SK-N-SH (cell line): Measurements from ENCODE around the gene SAE1. TPM values are rescaled to one million over a fixed set of nuclear protein-coding genes. Genes with fewer than 3 reads are reported as not detected.

Experiments
- CTCF ChIA-PET: fragments of 300-600, 350-600 bp; formaldehyde crosslinking; extraction: SDS; loops from one replicate; lab custom pipeline; 2021; lab: Yijun Ruan, JAX
- POLR2A ChIA-PET: fragments of 350-600 bp; sonication (Branson Sonifier 250); formaldehyde crosslinking; extraction: SDS; loops from one replicate; lab custom pipeline; 2020; ENCODE audit warnings: antibody characterized with exemption, inconsistent platforms; lab: Yijun Ruan, JAX
- DNase-seq: peaks from one replicate; pipeline ENCODE4 v3.0.0; 2012
- H2AFZ ChIP-seq: fragments of 200-600 bp; sonication (generic); 2 replicates; pipeline ENCODE4 v1.8.1; 2016; ENCODE audit warnings: antibody characterized with exemption, mild to moderate bottlenecking, low read depth
- H3F3A ChIP-seq: fragments of 200-600 bp; sonication (generic); replicated peaks from 2 replicates; pipeline ENCODE3; 2016; ENCODE audit warnings: antibody characterized with exemption, mild to moderate bottlenecking; ENCODE audit not compliant: insufficient read depth
- H3K27ac ChIP-seq, 2 experiments: fragments of 200-500 bp in 1 of 2; fragments of 200-600 bp in 1 of 2; sonication (Bioruptor generic) in 1 of 2; sonication (generic), shearing (Covaris generic) in 1 of 2; 2 replicates each; pipeline versions ENCODE4 v1.5.1 to v1.6.1; 2014 to 2016; ENCODE audit warnings: low read depth in 2 of 2, inconsistent platforms in 1 of 2, low read length in 1 of 2, mild to moderate bottlenecking in 1 of 2, mixed read lengths in 1 of 2
- H3K27me3 ChIP-seq: fragments of 200-600 bp; sonication (generic), shearing (Covaris generic); 2 replicates; pipeline ENCODE4 v1.6.1; 2016; ENCODE audit warnings: mixed run types; ENCODE audit not compliant: insufficient read depth
- H3K36me3 ChIP-seq, 2 experiments: fragments of 200-500 bp in 1 of 2; fragments of 200-600 bp in 1 of 2; sonication (Bioruptor generic) in 1 of 2; sonication (generic) in 1 of 2; replicated peaks in 1 of 2; 2 replicates each; pipeline versions ENCODE3 to v1.5.1; 2014 to 2016; ENCODE audit warnings: low read length in 1 of 2, mild to moderate bottlenecking in 1 of 2; ENCODE audit not compliant: insufficient read depth in 2 of 2, control insufficient read depth in 1 of 2
- H3K4me1 ChIP-seq, 2 experiments: fragments of 200-500 bp in 1 of 2; fragments of 200-600 bp in 1 of 2; sonication (Bioruptor generic) in 1 of 2; sonication (generic), shearing (Covaris generic) in 1 of 2; 2 replicates each; pipeline versions ENCODE4 v1.5.1 to v1.6.1; 2014 to 2016; ENCODE audit warnings: low read depth in 1 of 2, low read length in 1 of 2, mixed run types in 1 of 2; ENCODE audit not compliant: insufficient read depth in 2 of 2, control insufficient read depth in 1 of 2
- H3K4me2 ChIP-seq: fragments of 200-600 bp; sonication (generic), shearing (Covaris generic); 2 replicates; pipeline ENCODE4 v1.6.1; 2017; ENCODE audit warnings: mixed run types
- H3K4me3 ChIP-seq, 2 experiments: fragments of 200-500 bp in 1 of 2; fragments of 200-600 bp in 1 of 2; sonication (Bioruptor generic) in 1 of 2; sonication (generic), shearing (Covaris generic) in 1 of 2; 2 replicates each; pipeline versions ENCODE4 v1.5.1 to v1.8.1; 2014 to 2016; ENCODE audit warnings: low read depth in 2 of 2, inconsistent platforms in 1 of 2, low read length in 1 of 2, mild to moderate bottlenecking in 1 of 2, mixed read lengths in 1 of 2, moderate library complexity in 1 of 2
- H3K79me2 ChIP-seq: fragments of 200-600 bp; sonication (generic); 2 replicates; pipeline ENCODE4 v1.8.1; 2017; ENCODE audit warnings: mild to moderate bottlenecking; ENCODE audit not compliant: insufficient read depth
- H3K9ac ChIP-seq: fragments of 200-600 bp; sonication (generic); 2 replicates; pipeline ENCODE4 v1.6.1; 2017; ENCODE audit warnings: mixed run types
- H3K9me2 ChIP-seq: fragments of 200-600 bp; sonication (generic); 2 replicates; pipeline ENCODE4 v1.6.1; 2017; ENCODE audit warnings: mixed run types
- H3K9me3 ChIP-seq: fragments of 200-600 bp; sonication (generic); 2 replicates; pipeline ENCODE4 v1.6.1; 2017; ENCODE audit warnings: mixed run types, mild to moderate bottlenecking, moderate library complexity
- H4K20me1 ChIP-seq: fragments of 200-600 bp; sonication (generic); 2 replicates; pipeline ENCODE4 v1.6.1; 2017; ENCODE audit warnings: mild to moderate bottlenecking, mixed run types; ENCODE audit not compliant: insufficient read depth
- CHD2 ChIP-seq: fragments of 150-350 bp; IDR thresholded peaks from 2 replicates; pipeline ENCODE4 v1.6.1; 2018; ENCODE audit warnings: low read length; ENCODE audit not compliant: partially characterized antibody
- EP300 ChIP-seq, 2 experiments: IDR thresholded peaks; 2 replicates each; pipeline versions ENCODE4 v1.4.0 to v1.6.1; 2012; ENCODE audit warnings: borderline replicate concordance in 1 of 2, low read depth in 1 of 2, low read length in 1 of 2
- EZH2phosphoT487 ChIP-seq: fragments of 200-600 bp; sonication (generic); IDR thresholded peaks from 2 replicates; pipeline ENCODE4 v1.6.1; 2017; ENCODE audit warnings: low read depth, mixed run types, mild to moderate bottlenecking, antibody characterized with exemption, moderate library complexity, borderline replicate concordance
- FOSL2 ChIP-seq: IDR thresholded peaks from 2 replicates; pipeline ENCODE4 v1.4.0; 2012; ENCODE audit warnings: low read depth, mild to moderate bottlenecking, moderate library complexity, borderline replicate concordance
- FOXJ3 ChIP-seq: sonication (generic); formaldehyde crosslinking; IDR thresholded peaks from 2 replicates; pipeline ENCODE4 v1.5.1; 2020; ENCODE audit warnings: mild to moderate bottlenecking, missing genetic modification reagents
- FOXM1 ChIP-seq: IDR thresholded peaks from 2 replicates; pipeline ENCODE4 v1.4.0; 2012; ENCODE audit warnings: low read depth, mild to moderate bottlenecking
- NFIC ChIP-seq: IDR thresholded peaks from 2 replicates; pipeline ENCODE4 v1.4.0; 2012; ENCODE audit warnings: borderline replicate concordance
- NRF1 ChIP-seq: IDR thresholded peaks from 2 replicates; pipeline ENCODE4 v1.6.1; 2012; ENCODE audit warnings: low read depth, mild to moderate bottlenecking, low read length
- PBX3 ChIP-seq: IDR thresholded peaks from 2 replicates; pipeline ENCODE4; 2012
- POLR2AphosphoS5 ChIP-seq: IDR thresholded peaks from 2 replicates; pipeline ENCODE4 v1.6.1; 2012; ENCODE audit warnings: low read depth, low read length
- RAD21 ChIP-seq: IDR thresholded peaks from 2 replicates; pipeline ENCODE4 v1.6.1; 2012; ENCODE audit warnings: mild to moderate bottlenecking, low read length
- RFX5 ChIP-seq: IDR thresholded peaks from 2 replicates; pipeline ENCODE4 v1.6.1; 2012; ENCODE audit warnings: mild to moderate bottlenecking, improper control_type of control experiment, low read length
- RXRA ChIP-seq: IDR thresholded peaks from 2 replicates; pipeline ENCODE4 v1.4.0; 2012; ENCODE audit warnings: low read depth, mild to moderate bottlenecking, borderline replicate concordance
- SMC3 ChIP-seq: IDR thresholded peaks from 2 replicates; pipeline ENCODE4 v1.6.1; 2012; ENCODE audit warnings: low read depth, low read length, improper control_type of control experiment
- TCF12 ChIP-seq: IDR thresholded peaks from 2 replicates; pipeline ENCODE4 v1.4.0; 2012
- USF2 ChIP-seq: fragments of 150-350 bp; IDR thresholded peaks from 2 replicates; pipeline ENCODE4 v1.6.1; 2017; ENCODE audit warnings: antibody characterized with exemption, low read length, low read depth, borderline replicate concordance
- YY1 ChIP-seq: IDR thresholded peaks from 2 replicates; pipeline ENCODE4 v1.4.0; 2012; ENCODE audit warnings: low read depth, mild to moderate bottlenecking
- ZBTB33 ChIP-seq: IDR thresholded peaks from 2 replicates; pipeline ENCODE4 v1.4.0; 2012; ENCODE audit warnings: low read depth, borderline replicate concordance
- WGBS: methylation state at CpG from one replicate; pipeline ENCODE4 v1.1.6; 2017; ENCODE audit warnings: low lambda C conversion rate; 5-methylcytosine and 5-hydroxymethylcytosine counted together
- polyA plus RNA-seq, 3 experiments: library from polyadenylated mRNA; depleted of rRNA; stranded (reverse); fragments of >200 nt; gene quantifications; 2 replicates each; pipeline ENCODE4 v1.2.3, GENCODE V29; 2012
- TF ChIP-seq, protein P1 (sequence below): fragments of 150-350 bp; IDR thresholded peaks from 2 replicates; pipeline ENCODE4 v1.6.1; 2016; ENCODE audit warnings: mild to moderate bottlenecking, low read depth, low read length
- TF ChIP-seq, protein P2 (sequence below): IDR thresholded peaks from 2 replicates; pipeline ENCODE4 v1.6.1; 2012; ENCODE audit warnings: mild to moderate bottlenecking, low read depth, low read length, moderate library complexity

SAE1 gene
- polyA plus RNA-seq, 1 of the 3 experiments (the other 2 are of a cell fraction) = 123 TPM

DNA sequence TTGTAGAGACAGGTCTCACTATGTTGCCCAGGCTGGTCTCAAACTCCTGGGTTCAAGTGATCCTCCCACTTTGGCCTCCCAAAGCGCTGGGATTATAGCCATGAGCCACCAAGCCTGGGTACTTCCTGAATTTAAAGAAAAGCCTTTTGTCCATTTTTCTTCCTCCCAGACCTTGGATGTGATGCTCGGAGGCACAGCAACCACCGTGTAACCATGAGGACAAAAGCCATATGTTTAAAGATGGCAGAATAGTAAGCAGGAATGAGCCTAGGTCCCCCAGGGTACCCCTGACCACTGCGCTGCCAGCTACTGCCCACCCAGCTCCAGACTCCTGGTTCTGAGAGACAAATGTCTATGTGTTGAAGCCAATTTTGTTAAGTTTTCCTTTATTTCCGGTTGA is 48.1 kb upstream of the SAE1 start:
- 99% methylated on average over 5 of the region's 5 CpGs for WGBS
- Histone ChIP-seq H2AFZ (no peak overlapping the region), H3K4me2 (no peak overlapping the region), H3K36me3 (peaks cover 43 to 49% of the 10 kb centered on the region in 2 experiments), H3K27me3 (no peaks in the 10 kb centered on the region), H3K27ac (no peak overlapping the region), H3F3A (peaks cover 29% of the 10 kb centered on the region), H3K9ac (no peak overlapping the region), H4K20me1 (no peaks in the 10 kb centered on the region), H3K4me1 (0 out of 4 replicates have a peak, but pooled peaks cover 0 to 5% of the 10 kb centered on the region in 2 experiments), H3K79me2 (peaks cover 14% of the 10 kb centered on the region), H3K4me3 (no peak overlapping the region), H3K9me2 (no peaks in the 10 kb centered on the region), H3K9me3 (no peaks in the 10 kb centered on the region)
- no peak for DNase-seq
- ChIA-PET POLR2A (interaction anchor here (0.5 kb wide), 1 partner anchor 41 kb away, joined by 3 read pairs; no protein-coding TSS in a partner anchor), CTCF (interaction anchor here (1.1 to 3.0 kb wide), 3 partner anchors 44 to 161 kb away, joined by 3 to 15 read pairs (median 7); no protein-coding TSS in a partner anchor)
- no peak for TF ChIP-seq SMC3
- no peak for TF ChIP-seq USF2
- TF ChIP-seq ZBTB33 = no peak
- TF ChIP-seq FOXJ3 = no peak
- no peak for TF ChIP-seq PBX3
- TF ChIP-seq NFIC = no peak
- TF ChIP-seq EZH2phosphoT487 = no peak
- TF ChIP-seq EP300 (IDR thresholded peaks at IDR 0.05; ENCODE audit: borderline replicate concordance in 1 of 2, low read depth in 1 of 2, low read length in 1 of 2) = no peak
- TF ChIP-seq TCF12 = no peak
- TF ChIP-seq POLR2AphosphoS5 = no peak
- TF ChIP-seq RFX5 = no peak
- TF ChIP-seq YY1 = no peak
- TF ChIP-seq FOXM1 = no peak
- no peak for TF ChIP-seq NRF1
- no peak for TF ChIP-seq FOSL2
- TF ChIP-seq, protein P1, sequence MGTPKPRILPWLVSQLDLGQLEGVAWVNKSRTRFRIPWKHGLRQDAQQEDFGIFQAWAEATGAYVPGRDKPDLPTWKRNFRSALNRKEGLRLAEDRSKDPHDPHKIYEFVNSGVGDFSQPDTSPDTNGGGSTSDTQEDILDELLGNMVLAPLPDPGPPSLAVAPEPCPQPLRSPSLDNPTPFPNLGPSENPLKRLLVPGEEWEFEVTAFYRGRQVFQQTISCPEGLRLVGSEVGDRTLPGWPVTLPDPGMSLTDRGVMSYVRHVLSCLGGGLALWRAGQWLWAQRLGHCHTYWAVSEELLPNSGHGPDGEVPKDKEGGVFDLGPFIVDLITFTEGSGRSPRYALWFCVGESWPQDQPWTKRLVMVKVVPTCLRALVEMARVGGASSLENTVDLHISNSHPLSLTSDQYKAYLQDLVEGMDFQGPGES = no peak
- TF ChIP-seq RAD21 = no peak
- TF ChIP-seq CHD2 = no peak
- TF ChIP-seq RXRA = no peak
- TF ChIP-seq, protein P2, sequence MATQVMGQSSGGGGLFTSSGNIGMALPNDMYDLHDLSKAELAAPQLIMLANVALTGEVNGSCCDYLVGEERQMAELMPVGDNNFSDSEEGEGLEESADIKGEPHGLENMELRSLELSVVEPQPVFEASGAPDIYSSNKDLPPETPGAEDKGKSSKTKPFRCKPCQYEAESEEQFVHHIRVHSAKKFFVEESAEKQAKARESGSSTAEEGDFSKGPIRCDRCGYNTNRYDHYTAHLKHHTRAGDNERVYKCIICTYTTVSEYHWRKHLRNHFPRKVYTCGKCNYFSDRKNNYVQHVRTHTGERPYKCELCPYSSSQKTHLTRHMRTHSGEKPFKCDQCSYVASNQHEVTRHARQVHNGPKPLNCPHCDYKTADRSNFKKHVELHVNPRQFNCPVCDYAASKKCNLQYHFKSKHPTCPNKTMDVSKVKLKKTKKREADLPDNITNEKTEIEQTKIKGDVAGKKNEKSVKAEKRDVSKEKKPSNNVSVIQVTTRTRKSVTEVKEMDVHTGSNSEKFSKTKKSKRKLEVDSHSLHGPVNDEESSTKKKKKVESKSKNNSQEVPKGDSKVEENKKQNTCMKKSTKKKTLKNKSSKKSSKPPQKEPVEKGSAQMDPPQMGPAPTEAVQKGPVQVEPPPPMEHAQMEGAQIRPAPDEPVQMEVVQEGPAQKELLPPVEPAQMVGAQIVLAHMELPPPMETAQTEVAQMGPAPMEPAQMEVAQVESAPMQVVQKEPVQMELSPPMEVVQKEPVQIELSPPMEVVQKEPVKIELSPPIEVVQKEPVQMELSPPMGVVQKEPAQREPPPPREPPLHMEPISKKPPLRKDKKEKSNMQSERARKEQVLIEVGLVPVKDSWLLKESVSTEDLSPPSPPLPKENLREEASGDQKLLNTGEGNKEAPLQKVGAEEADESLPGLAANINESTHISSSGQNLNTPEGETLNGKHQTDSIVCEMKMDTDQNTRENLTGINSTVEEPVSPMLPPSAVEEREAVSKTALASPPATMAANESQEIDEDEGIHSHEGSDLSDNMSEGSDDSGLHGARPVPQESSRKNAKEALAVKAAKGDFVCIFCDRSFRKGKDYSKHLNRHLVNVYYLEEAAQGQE = no peak
